Astrocyte of the cerebellum (primary cell): Measurements from ENCODE around the gene VANGL2.

Source experiments
- DNase-seq: peaks from one replicate; pipeline ENCODE4 v3.0.0-alpha.2; 2011; ENCODE audit warnings: low read depth
- H3K4me3 ChIP-seq: 2 replicates; pipeline ENCODE4 v1.5.1; 2011; ENCODE audit warnings: mild to moderate bottlenecking, low read depth, low read length, moderate library complexity
- CTCF ChIP-seq: IDR thresholded peaks from 2 replicates; pipeline ENCODE4 v1.5.1; 2012; ENCODE audit warnings: low read length, low read depth, moderate library complexity, mild to moderate bottlenecking; ENCODE audit errors: missing control alignments
- in situ Hi-C: cut with HindIII; loops from 2 replicates; pipeline ENCODE4 v1.10.0; 2017; ENCODE audit warnings: low sequenced_read_pairs

Gene VANGL2

GRCh38 chr1:160438317-160438918, 38.1 kb downstream of the VANGL2 start:
- DNase-seq = no peak
- no peak for TF ChIP-seq CTCF
- in situ Hi-C loops = loop anchor here (10.0 kb wide), 1 partner anchor 146 kb away; no protein-coding TSS in a partner anchor
- H3K4me3 ChIP-seq = no peak overlapping the region

GRCh38 chr1:160438935-160439334, 38.6 kb downstream of the VANGL2 start:
- no peak overlapping the region for H3K4me3 ChIP-seq
- DNase-seq = no peak
- TF ChIP-seq CTCF = no peak
- in situ Hi-C loops = loop anchor here (10.0 kb wide), 1 partner anchor 146 kb away; no protein-coding TSS in a partner anchor

- DNase-seq = no peak
- in situ Hi-C loops = loop anchor here (10.0 kb wide), 1 partner anchor 145 kb away; no protein-coding TSS in a partner anchor
- no peak overlapping the region for H3K4me3 ChIP-seq
- no peak for TF ChIP-seq CTCF
These were observed 39.4 kb downstream of the VANGL2 start for GRCh38 chr1:160439718-160440117.

GRCh38 chr1:160446945-160447600, 46.7 kb downstream of the VANGL2 start:
- no peak overlapping the region for H3K4me3 ChIP-seq
- in situ Hi-C loops = no loop called here
- DNase-seq = no peak
- no peak for TF ChIP-seq CTCF

GRCh38 chr1:160449494-160449893, 49.1 kb downstream of the VANGL2 start:
- DNase-seq = no peak
- in situ Hi-C loops = no loop called here
- no peak overlapping the region for H3K4me3 ChIP-seq
- no peak for TF ChIP-seq CTCF

GRCh38 chr1:160451119-160451858, 50.9 kb downstream of the VANGL2 start:
- in situ Hi-C loops = no loop called here
- no peak for TF ChIP-seq CTCF
- no peak overlapping the region for H3K4me3 ChIP-seq
- DNase-seq = no peak
